IPS-NIHi7 (cell line): ENCODE measurements around the gene ZNF232.
"Not testable (repeated sequence)": the region's sequence is repeated elsewhere in the genome, so short reads cannot be mapped to it uniquely, and the experiment has no call there.

Source experiments
- DNase-seq: peaks from one replicate; pipeline ENCODE4 v3.0.0; 2012; ENCODE audit warnings: mixed read lengths; ENCODE audit errors: extremely low spot score

ZNF232 gene

DNA sequence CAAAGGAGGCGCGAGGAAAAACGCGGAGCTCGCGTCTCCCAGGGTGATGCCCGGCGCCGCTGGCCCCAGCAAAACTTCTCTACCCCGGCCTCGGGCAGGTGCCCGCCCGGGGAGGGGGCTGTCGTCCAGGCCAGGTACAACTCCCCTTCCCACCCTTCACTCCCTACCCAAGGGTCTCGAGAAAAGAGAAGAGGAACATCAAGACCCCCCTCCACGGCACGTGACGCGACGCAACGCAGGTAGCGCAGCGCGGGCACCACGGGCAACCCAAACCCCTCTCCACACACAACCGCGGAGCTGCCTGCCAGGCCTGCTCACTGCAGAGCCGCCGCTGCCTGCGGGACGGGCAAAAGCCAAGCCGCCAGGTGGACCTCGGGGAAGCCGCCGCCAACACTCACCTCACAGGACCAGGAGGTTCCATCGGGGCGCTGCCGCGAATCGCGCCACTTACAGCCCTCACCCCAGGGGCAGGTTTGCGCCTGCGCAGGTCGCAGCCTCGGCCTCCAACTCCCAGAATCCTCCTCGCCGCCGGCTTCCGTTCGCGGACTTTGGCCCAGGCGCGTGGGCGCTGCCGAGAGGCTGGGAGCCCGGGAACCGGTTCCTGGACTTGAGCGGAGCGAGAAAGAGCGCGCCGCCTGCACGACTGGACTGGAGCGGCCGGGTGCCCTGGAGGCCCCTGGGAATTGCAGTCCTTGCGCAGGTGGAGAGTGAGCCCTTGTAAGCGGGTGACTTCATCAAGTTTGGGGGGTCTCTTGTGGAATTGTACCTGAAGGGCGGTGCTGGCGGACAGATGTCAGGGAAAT is at the start of gene ZNF232:
Gene ZNF232, minus strand, starts transcription at position 477 of the 803 bp plus-strand sequence. Its CDS starts 56 bp downstream, at position 421.
- peak; percentile 96 for DNase-seq

DNA sequence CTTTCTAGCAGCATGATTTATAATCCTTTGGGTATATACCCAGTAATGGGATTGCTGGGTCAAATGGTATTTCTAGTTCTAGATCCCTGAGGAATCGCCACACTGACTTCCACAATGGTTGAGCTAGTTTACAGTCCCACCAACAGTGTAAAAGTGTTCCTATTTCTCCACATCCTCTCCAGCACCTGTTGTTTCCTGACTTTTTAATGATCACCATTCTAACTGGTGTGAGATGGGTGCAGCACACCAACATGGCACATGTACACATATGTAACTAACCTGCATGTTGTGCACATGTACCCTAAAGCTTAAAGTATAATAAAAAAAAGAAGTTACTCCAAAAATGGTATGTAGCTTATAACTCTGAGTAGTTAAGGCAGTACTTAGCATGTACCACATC is 49.0 kb upstream of the ZNF232 start:
- DNase-seq: not testable (repeated sequence)

- DNase-seq: not testable (repeated sequence)
Measured at GRCh38 chr17:5146122-5146521, 34.4 kb upstream of the ZNF232 start.

DNA sequence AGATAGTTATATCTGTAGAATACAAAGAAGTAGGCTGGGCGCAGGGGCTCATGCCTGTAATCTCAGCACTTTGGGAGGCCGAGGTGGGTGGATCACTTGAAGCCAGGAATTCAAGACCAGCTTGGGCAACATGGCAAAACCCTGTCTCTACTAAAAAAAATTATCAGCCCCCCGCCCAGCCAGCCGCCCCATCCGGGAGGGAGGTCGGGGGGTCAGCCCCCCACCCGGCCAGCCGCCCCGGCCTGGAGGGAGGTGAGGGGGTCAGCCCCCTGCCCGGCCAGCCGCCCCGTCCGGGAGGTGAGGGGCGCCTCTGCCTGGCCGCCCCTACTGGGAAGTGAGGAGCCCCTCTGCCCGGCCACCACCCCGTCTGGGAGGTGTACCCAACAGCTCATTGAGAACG is 31.2 kb upstream of the ZNF232 start:
- DNase-seq: not testable (repeated sequence)

DNA sequence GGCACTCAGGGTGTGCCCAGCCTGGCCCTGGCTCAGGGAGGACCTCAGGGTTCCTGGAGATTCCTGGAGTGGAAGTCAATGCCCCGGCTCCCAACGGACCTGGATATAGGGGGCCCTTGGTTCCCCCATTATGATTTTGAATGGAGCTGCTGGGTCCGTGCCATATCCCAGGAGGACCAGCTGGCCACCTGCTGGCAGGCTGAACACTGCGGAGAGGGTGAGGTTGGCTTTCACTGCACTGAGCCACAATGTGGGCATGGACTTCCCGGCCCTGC is 27.7 kb upstream of the ZNF232 start:
- no peak for DNase-seq

DNA sequence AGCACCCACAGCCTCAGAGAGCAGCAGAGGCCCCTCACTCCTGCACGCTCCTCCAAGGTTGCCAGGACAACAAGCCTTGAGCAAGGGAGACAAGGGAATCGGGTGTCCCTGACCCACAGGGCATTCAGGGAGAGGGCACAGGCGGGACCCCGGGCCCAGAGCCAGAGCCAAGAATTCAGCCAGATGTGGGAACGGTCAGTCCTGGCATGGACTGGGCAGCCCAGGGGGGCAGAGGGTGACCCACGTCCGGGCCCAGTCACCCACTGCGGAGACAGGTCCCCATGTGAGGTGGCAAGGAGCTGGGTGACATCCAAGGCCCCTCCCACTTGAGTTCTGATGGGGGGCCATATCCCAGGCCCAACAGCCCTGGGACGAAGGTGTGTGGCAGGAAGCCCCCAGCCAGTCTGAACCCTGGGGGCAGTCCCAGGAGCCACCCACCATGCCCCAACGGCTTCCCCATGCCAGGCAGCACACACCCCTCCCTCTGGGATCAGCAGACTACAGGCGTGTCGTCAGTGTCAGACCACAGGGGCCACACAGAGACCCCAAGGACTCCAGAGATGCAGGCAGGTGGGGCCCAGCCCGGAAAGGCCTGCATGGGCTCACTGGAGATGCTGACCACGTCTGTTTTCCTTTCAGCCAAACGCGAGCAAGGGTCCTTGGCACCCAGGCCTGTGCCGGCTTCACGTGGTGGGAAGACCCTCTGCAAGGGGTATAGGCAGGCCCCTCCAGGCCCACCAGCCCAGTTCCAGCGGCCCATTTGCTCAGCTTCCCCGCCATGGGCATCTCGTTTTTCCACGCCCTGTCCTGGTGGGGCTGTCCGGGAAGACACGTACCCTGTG is 27.2 kb upstream of the ZNF232 start:
- DNase-seq: no peak

DNA sequence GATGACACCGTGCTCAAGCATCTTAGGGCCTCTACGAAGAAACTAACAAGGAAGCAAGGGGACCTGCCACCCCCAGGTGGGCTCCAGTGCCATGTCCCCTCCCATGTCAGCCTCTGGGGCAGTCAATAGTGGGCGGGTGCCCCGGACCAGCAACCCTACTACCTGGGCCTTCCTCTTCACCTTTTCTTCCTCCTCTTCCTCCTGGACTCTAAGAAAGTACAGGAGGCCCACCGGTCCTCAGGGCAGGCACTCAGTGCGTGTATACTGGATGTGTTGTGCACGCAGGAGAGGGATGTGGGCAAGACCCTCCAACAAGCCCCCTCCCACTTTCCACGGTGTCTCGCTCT is 26.5 kb upstream of the ZNF232 start:
- not testable (repeated sequence) for DNase-seq

GRCh38 chr17:5137511-5138197 is 26.0 kb upstream of the ZNF232 start:
- DNase-seq: not testable (repeated sequence)

- not testable (repeated sequence) for DNase-seq
Measured at GRCh38 chr17:5136580-5137412, 25.1 kb upstream of the ZNF232 start.

- DNase-seq: no peak
Measured at GRCh38 chr17:5135726-5136579, 24.3 kb upstream of the ZNF232 start.

GRCh38 chr17:5135131-5135712 is 23.5 kb upstream of the ZNF232 start:
- not testable (repeated sequence) for DNase-seq

DNA sequence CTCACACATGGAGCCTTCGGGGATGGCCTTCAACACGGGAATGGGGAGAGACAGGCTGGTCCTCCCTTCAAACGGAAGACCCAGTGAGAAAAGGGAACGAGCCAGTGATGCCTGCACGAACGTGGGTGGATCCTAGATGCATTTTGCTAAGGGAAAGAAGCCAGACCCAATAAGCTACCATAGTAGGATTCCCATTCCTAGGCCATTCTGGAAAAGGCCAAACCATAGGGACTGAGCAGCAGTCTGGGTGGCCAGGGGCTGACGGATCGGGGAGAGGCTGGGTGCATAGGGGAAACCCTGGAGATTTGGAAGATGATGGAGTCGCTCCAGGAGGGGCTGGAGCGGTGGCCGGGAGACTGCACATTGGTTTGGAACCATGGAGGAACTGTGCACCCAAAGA is 22.9 kb upstream of the ZNF232 start:
- not testable (repeated sequence) for DNase-seq

DNA sequence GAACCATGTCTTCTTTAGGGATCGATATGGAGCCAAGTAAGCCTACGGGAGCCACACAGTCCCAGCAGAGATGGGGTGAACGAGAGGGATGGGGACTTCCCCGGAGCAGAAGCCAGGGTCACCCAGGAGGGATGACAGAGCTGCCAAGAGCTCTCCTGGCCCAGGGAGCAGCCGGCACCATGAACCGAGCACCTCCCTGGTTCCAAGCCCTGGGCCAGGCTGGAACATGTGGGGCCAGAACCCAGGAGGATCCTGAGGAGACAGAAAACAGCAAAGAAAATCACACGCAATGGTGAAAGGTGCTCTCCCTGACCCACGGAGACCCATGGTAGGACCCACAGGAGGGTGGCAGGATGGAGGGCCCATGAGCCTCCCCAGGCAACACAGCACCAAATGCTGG is 22.3 kb upstream of the ZNF232 start:
- DNase-seq: not testable (repeated sequence)

DNA sequence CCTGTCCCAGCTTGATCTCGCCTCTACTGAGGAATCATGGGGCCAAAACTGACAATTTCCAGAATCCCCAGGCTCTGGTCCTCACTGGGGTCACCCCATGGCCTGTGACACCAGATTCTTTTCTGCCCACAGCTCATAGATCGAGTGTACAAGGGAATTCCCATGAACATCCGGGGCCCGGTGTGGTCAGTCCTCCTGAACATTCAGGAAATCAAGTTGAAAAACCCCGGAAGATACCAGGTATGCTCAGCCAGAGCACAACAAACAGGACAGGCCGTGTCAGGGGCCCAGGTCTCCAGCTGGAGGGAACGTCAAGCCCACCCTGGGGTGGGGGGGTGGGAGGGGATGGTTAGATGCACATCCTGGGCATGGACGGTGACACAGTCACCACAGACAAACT is 21.6 kb upstream of the ZNF232 start:
- DNase-seq: no peak

GRCh38 chr17:5132503-5133225 is 21.0 kb upstream of the ZNF232 start:
- not testable (repeated sequence) for DNase-seq

GRCh38 chr17:5131799-5132502 is 20.3 kb upstream of the ZNF232 start:
- not testable (repeated sequence) for DNase-seq

DNA sequence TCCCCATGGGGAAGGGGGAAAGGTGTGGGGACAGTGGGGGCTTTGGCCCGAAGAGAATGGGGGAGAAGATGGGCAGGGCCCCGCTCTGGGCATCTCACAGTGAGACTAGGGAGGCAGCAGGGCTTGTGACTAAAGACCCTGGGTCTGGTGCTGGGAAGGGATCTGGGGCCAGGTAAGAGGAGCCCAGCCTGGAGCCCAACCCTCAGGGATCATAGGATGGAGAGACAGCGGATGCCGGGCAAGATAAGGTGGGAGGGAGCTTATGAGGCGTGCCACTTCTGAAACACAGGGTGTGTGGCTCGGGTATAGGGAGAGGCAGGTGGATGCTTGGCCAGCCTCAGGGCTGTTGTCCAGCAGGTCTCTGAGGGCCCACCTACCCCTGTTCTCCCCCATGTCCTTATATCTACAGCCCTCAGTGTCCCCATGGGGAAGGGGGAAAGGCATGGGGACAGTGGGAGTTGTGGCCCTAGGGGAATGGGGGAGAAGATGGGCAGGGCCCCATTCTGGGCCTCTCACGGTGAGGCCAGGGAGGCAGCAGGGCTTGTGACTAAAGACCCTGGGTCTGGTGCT is 19.6 kb upstream of the ZNF232 start:
- DNase-seq: no peak

- DNase-seq: not testable (repeated sequence)
Measured at GRCh38 chr17:5130687-5131086, 19.0 kb upstream of the ZNF232 start.

DNA sequence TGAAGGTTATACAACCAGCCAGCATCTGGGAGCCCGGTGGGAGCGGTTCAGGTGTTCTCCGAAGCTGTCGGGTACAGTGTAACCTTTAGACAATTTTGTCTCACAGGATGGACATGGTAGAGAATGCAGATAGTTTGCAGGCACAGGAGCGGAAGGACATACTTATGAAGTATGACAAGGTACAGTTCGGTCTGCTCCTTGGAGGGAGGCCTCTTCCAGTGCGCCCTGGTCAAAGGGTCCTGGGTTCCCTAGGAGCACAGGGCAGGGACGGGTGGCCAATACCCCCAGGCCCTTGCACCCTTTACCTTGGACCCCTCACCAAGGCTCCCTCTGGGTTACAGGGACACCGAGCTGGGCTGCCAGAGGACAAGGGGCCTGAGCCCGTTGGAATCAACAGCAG is 18.6 kb upstream of the ZNF232 start:
- DNase-seq: not testable (repeated sequence)
